GM21526 (cell line): ENCODE measurements around the gene TAOK3.
"Not testable (repeated sequence)": the region's sequence is repeated elsewhere in the genome, so short reads cannot be mapped to it uniquely, and the experiment has no call there.

Experiments used
- ATAC-seq: cut with Tn5 transposase; IDR thresholded peaks from one replicate; pipeline ENCODE4 v1.9.1; 2021; ENCODE audit warnings: moderate library complexity; ENCODE audit not compliant: unreplicated experiment, low FRiP score

The TAOK3 gene

DNA sequence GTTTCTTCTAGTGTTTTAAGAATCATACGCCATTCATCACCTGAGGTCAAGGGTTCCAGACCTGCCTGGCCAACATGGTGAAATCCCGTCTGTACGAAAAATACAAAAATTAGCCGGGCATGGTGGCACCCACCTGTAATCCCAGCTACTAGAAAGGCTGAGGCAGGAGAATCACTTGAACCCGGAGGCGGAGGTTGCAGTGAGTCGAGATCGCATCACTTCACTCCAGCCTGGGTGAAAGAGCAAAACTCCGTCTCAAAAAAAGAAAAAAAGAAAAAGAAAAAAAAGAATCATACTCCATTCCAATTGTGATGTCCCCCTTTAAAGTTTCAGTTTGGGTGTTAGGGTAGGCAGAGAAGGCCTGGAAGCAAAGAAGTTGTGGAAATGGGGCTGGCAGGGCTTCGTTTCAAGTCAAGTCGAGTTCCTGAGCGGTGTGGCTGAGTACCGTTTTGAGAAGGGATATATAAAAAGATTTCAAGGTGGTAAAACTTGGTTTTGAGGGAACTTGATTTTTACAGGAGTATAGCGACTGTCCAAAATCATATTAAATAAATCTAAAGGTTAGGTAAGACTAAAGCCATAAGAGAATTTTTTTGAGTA, 1.5 kb upstream of the TAOK3 start:
- ATAC-seq, result no peak

DNA sequence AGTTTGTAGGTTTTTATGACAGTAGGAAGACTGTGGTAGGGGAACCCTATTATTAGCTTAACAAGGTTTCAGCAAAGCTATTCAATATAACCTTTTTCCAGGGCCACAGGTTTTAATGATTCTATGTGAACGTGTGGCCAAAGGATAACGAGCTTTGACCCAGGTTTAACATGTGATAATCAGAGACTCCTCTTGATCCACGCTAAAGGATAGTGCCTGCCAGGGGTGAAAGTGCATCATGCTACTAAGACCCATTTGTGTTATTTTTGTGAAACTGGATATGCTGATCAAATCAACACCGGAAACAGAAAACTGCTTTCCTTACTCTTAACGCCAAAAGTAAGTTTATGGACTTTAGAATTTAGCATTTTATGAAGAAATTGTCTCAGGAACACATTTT, 909 bp upstream of the TAOK3 start:
- no peak for ATAC-seq

DNA sequence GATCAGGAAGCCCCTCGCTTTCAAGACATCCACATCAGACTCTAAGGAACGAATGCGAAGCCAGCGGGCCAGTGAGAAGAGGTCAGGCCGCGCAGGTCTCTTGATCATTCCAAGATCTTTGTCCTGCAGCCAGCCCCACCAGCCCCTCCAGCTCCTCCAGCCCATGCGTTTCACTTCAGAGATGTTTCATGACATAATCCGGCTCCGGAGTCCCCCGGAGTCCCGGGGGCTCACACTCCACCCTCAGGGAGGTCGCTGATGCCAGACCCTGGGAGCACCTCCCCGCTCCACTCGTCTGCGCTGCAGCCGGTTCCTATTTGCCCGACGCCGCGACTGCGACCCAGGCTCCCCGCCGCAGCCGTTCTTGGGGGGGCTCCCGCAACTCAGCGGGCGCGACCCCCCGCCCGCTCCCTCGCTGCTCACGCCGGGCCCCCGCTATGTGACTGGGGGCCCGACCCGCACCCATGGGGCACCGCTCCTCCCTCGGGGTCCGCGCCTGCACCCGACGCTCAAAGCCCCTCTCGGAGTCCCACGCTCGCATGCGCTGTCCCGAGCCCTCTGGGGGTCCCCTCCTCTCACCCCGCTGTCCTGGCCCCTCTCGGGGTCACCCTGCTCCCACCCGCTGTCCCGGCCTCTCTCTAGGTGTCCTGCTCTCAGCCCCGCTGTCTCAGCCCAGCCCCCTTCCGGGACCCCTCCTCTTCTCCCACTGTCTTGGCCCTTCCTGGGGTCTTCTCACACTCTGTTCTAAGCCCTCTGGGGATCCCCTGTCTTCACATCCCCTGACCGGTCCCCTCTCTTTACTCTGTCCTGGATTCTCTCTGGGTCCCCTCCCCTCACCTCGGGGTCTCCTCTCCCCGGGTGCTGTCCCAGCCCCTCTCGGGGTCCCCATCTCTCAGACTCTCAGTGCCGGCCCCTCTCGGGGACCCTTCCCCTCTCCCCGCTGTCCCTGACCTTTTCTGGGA, 1.1 kb downstream of the TAOK3 start:
- ATAC-seq, result no peak

GRCh38 chr12:118370601-118371000, 2.1 kb downstream of the TAOK3 start:
- no peak for ATAC-seq

DNA sequence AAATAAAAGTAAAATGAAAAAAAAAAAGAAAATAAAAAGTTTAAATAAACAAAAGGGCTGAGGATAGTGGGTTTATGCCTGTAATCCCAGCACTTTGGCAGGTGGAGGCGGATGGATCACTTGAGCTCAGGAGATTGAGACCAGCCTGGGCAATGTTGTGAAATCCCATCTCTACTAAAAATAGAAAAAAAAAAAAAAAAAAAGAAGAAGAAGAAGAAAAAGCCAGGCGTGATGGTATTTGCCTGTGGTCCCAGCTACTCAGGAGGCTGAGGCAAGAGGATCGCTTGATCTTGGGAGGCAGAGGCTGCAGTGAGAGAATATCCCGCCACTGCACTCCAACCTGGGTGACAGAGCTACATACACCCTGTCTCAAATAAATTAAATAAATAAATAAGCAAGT, 3.9 kb downstream of the TAOK3 start:
- no peak for ATAC-seq

DNA sequence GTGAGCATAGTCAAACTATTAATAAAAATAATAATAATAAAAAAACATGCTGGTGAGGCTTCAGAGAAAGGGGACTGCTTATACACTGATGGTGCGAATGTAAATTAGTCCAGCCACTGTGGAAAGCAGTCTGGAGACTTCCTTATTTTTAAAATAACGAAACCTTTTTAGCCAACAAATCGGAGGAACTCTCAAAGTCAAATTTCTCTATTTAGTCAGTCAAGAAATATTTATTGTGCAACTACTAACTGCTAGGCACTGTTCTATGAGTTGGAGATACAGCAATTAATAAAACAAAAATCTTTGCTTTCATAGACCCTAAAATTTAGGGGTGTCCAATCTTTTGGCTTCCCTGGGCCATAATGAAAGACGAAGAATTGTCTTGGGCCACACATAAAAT, 10.8 kb downstream of the TAOK3 start:
- no peak for ATAC-seq

DNA sequence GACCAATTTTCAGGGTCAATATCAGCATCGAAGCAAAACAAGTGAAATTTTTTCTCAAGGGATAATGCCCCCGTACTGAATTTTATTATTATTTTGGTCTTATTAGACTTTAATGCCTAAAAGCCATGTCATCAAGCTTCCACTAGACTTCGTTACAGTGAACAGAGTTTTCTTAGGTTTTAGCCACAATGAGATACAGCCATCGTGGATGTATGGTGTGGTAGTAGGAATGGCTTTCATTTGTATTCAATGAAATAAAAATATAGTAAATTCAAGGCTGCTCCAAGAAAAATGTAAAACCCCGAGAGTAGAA, 11.7 kb downstream of the TAOK3 start:
- ATAC-seq, result no peak

DNA sequence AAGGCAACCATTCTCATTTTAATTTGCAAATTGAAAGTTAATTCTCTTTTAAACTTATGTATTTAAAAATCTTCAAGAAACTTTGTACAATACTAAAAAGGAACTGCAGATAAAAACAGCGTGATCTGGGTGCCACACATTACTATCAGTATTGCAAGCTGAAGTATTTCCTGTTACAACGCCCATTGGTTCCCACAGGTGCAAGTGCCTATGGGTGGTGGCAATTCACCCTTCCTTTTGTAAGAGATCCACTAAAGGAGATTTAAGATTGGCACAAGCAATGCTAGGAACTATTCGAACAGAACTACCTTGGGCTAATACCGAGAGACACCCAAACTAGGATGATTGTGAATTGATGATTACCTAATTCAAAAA, 13.2 kb downstream of the TAOK3 start:
- ATAC-seq, result no peak

DNA sequence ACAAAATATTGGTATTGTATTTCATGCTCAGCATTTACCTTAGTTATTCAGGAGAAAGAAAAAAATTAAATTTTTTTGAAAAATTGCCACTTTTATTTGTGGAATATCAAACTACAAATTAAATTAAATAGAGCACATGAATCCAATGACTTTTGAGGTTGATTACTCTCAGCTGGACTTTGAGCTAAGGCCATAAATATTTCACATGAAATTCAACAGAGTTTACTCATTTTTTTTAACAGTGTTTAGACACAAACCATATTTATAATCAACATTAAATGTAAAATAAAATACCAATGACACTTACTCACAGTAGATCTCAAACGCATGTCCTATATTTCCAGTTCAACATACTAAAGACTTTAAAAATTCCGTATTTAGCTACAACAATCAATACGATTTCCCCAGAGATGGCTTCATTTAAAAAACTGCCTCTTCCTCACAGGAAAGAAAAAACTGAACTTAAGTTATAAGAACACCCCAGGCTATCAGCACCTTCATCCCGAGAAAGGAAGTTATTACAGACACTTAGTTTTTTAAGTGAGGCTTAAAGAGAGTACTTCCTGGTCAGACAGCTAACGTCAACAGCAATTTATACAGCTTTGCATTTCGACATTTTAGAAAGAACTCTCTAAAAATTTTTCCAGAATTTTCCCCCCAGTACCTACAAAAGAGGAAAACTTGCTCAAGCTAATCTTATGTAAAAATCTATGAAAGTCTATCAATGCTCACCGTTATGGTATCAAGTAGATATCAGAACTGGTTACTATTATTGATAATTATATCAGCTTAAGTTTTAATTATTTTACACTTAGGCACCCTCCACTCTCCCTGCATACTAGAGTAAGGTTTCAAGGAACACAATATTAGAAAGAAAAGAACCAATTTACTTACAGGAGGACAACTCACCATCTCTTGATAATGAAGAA, 13.8 kb downstream of the TAOK3 start:
- peak; percentile 40 for ATAC-seq

- ATAC-seq, result no peak
Observed at GRCh38 chr12:118358008-118358359, 14.7 kb downstream of the TAOK3 start.

- ATAC-seq, result peak; percentile 51
Observed at GRCh38 chr12:118357257-118358007, 15.3 kb downstream of the TAOK3 start.

DNA sequence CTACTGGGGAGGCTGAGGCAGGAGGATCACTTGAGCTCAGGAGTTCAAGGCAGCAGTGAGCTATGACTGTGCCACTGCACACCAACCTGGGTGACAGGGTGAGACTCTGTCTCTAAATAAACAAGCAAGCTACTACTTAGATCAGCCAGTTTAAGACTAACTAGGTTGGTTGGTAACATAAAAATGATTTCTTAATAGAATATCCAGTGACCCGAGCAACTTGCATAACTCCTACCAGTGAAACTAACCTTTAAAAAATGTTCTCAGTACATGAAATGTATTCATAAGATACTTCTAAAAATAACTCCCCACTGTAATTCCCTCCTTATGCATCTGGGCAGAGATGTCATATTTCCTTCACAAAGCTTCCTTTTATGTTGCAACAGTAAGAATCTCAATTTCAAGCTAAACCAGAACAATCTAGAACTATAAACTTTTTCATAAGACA, 15.9 kb downstream of the TAOK3 start:
- no peak for ATAC-seq

DNA sequence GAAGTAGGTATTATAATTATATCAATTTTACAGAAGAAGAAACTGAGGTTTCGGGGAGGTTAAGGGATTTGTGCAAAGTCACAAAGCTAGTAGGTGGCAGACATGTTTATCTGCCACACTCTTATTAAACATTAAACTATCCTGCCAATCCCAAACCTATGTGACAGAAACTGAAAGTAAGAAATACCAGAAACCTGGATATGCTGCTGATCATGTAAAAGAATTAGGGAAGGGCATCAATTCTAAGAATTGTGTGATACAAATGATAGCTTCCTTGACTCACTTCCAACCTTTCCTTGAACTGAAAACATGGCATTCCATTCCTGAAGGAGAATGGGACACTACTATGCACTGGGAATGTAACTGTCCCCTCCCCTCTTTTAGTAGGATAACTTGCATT, 16.9 kb downstream of the TAOK3 start:
- no peak for ATAC-seq

DNA sequence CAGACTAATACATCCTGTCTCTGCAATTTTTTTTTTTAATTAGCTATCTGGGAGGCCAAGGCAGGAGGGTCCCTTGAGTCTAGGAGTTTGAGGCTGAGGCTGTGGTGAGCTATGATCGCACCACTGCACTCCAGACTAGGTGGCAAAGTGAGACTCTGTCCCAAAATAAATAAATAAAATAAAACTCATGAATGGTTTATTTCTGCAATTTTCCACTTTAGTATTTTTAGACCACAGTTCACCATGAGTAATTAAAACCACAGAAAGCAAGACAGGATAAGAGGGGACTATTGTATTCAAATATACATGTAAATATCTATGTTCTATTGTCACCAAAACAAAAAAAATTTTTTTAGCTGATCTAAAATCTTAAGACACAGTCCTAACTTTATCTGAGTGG, 17.8 kb downstream of the TAOK3 start:
- no peak for ATAC-seq

DNA sequence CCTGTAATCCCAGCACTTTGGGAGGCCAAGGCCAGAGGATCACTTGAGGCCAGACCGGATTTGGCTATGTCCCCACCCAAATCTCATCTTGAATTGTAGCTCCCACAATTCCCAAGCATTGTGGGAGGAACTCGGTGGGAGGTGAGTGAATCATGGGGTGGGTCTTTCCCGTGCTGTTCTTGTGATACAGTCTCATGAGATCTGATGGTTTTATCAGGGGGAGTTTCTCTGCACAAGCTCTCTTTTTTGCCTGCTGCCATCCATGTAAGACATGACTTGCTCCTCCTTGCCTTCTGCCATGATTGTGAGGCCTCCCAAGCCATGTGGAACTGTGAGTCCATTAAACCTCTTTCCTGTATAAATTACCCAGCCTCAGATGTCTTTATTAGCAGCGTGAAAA, 18.2 kb downstream of the TAOK3 start:
- not testable (repeated sequence) for ATAC-seq

- ATAC-seq, result no peak
Observed at GRCh38 chr12:118353721-118354120, 19.0 kb downstream of the TAOK3 start.

DNA sequence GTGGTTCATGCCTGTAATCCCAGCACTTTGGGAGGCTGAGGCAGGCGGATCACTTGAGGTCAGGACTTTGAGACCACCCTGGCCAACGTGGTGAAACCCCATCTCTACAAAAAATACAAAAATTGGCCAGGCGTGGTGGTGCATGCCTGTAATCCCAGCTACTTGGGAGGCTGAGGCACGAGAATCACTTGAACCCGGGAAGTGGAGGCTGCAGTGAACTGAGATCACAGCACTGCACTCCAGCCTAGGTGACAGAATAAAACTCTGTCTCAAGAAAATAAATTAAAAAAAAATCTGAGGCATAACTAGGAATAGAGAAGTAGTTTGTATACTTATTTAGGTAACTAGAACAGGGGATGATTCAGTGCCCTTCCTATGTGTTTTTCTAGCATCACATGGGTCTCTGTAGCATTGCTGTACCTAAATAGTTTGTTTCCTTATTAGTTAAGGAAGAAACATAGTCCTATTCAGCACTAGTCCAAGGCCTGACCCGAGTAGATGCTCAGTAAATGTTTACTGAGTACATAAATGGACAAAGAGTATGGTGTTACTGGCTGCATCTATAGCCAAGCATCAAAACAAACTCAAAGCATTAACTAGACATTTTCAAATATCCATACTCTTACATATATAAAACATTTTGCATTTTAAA, 21.7 kb downstream of the TAOK3 start:
- ATAC-seq, result no peak

DNA sequence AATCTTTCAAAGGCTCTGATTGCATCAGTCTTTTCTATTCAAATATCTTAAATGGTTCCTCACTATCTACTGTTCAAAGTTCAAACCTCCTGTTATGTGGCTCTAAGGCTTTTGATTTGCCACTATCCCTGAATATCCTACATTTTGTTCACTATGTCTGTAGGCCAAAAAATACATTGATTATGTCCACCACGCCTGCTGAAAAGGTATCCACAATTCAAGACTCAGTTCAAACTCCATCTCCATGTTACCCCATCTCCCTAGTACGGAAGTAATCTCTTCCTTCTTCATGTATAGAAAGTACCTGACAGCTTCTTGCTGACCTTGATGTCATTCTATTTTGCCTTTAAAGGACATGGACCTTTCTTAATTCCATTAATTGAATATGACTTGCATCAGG, 24.8 kb downstream of the TAOK3 start:
- ATAC-seq, result no peak

DNA sequence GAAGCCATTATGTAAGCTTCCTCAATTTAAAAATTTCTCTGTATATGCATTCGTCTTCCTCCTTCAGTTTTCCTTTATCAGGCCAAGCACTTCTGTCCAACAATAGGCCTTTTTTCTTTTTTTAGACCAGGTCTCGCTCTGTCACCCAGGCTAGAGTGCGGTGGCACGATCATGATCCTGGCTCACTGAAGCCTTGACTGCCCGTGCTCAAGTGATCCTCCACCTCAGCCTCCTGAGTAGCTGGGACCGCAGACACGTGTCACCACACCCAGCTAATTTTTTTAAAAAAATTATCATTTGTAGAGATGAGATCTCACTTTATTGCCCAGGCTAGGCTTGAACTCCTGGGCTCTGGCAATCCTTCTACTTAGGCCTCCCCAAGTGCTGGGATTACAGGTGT, 25.8 kb downstream of the TAOK3 start:
- ATAC-seq, result peak; percentile 48

DNA sequence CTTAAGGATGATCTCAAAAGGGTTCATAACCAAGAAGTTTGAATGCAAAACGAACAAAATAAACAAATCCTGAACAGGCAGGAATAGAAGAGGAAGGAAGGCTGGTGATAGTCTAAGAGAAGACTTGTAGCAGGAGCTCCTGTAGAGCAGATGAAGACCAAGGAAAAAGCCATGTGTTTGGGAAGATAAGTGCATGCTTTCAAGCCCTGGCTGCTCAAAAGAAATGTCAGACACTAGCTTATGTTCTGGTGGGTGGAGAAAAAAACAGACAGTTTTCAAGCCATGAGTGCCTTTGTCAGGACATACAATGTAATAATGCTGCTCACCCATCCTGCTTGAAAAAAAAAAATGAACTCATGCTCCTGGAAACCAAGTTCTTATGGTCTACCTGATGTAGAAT, 27.4 kb downstream of the TAOK3 start:
- no peak for ATAC-seq
